Sigmoid colon (tissue), 4 donors: ENCODE results near the gene NEB.

ENCODE experiments used
- CTCF ChIP-seq, 4 experiments: fragments of 450-650 bp in 3 of 4; fragments of 200-600 bp in 1 of 4; IDR thresholded peaks; one replicate each; pipeline ENCODE4 v1.5.1; 2016 to 2019; ENCODE audit warnings: antibody characterized with exemption in 4 of 4, mild to moderate bottlenecking in 3 of 4, moderate library complexity in 2 of 4
- POLR2A ChIP-seq, 2 donors: fragments of 450-650 bp; IDR thresholded peaks; one replicate each; pipeline ENCODE4 v1.6.1; 2016; ENCODE audit warnings: antibody characterized with exemption in 2 of 2, mild to moderate bottlenecking in 2 of 2, moderate library complexity in 2 of 2
- POLR2AphosphoS5 ChIP-seq, 4 donors: sonication (generic); formaldehyde crosslinking; IDR thresholded peaks; one replicate each; pipeline ENCODE4 v1.6.1; 2017; ENCODE audit warnings: antibody characterized with exemption in 4 of 4

GRCh38 chr2:151619337-151619989 is 114.8 kb downstream of the NEB start:
- TF ChIP-seq CTCF (IDR thresholded peaks at IDR 0.05) (no peak), POLR2AphosphoS5 (IDR thresholded peaks at IDR 0.05) (no peak), POLR2A (IDR thresholded peaks at IDR 0.05) (no peak)
